ENCODE data around the gene PAQR5.

- TF ChIP-seq YY1 (IDR thresholded peaks at IDR 0.05; ENCODE audit: low read depth) (no peak), NFIC (IDR thresholded peaks at IDR 0.05) (no peak), TCF12 (IDR thresholded peaks at IDR 0.05; ENCODE audit: low read depth) (no peak), EP300 (IDR thresholded peaks at IDR 0.05; ENCODE audit: borderline replicate concordance) (no peak), MAX (IDR thresholded peaks at IDR 0.05) (no peak), REST (IDR thresholded peaks at IDR 0.05; ENCODE audit: low read depth) (no peak), TAF1 (IDR thresholded peaks at IDR 0.05; ENCODE audit: low read depth) (no peak), EGR1 (IDR thresholded peaks at IDR 0.05) (no peak), ZBTB7A (IDR thresholded peaks at IDR 0.05; ENCODE audit: low read depth) (no peak)
Observed at GRCh38 chr15:69280783-69281182, 17.9 kb upstream of the PAQR5 start.
